GM12892 (cell line): ENCODE results near the gene AAK1.

Experiments
- DNase-seq: peaks from one replicate; pipeline ENCODE4 v3.0.0; 2011; ENCODE audit not compliant: insufficient read length
- FAIRE-seq: peaks from 2 replicates; lab custom pipeline; 2011; peaks lifted over from hg19 to GRCh38; lab: Jason Lieb, UNC
- POLR2A ChIP-seq: IDR thresholded peaks from 2 replicates; pipeline ENCODE4 v1.6.1; 2011; ENCODE audit warnings: low read depth, low read length, control low read depth
- POLR2AphosphoS5 ChIP-seq: IDR thresholded peaks from 2 replicates; pipeline ENCODE4 v1.6.1; 2011; ENCODE audit warnings: low read depth, low read length, control low read depth
- TAF1 ChIP-seq: IDR thresholded peaks from 2 replicates; pipeline ENCODE4 v1.6.1; 2011; ENCODE audit warnings: low read depth, mild to moderate bottlenecking, control low read depth, low read length, borderline replicate concordance

AAK1 gene

DNA sequence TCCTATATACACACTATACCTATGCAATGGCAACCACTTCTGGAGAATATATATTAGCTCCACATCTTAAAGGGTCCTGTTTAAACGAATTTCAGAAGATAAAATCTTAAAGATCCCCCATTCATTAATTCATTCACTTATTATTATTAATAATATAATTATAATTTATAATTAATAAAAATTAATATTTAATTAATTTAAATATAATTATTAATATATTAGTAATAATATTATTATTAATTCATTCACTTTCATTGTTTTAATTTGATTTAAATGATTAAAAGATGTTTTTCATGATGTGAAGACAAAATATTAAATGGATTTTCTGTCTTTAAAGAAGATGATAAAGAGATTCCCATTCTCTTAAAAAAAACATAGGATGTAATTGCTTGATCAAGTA lies 227.4 kb downstream of the AAK1 start:
- TF ChIP-seq TAF1 (no peak), POLR2A (no peak), POLR2AphosphoS5 (no peak)
- DNase-seq (no peak), FAIRE-seq (no peak)
